H1 (cell line): ENCODE measurements around the gene VPS11. TPM values are rescaled to one million over a fixed set of nuclear protein-coding genes. Genes with fewer than 3 reads are reported as not detected.

Experiments used
- CTCF ChIA-PET: fragments of 300-600 bp; sonication (Branson Sonifier 250); formaldehyde crosslinking; loops from one replicate; lab custom pipeline; 2021; ENCODE audit not compliant: partially characterized antibody; lab: Charles Lee
- POLR2A ChIA-PET: fragments of 300-600 bp; sonication (Branson Sonifier 250); formaldehyde crosslinking; loops from one replicate; lab custom pipeline; 2021; ENCODE audit warnings: inconsistent platforms; ENCODE audit not compliant: partially characterized antibody; lab: Charles Lee
- DNase-seq, 2 experiments: peaks; one replicate each; pipeline versions ENCODE4 v3.0.0 to v3.0.0-alpha.2; 2010 to 2022; ENCODE audit warnings: low spot score in 2 of 2, low read depth in 1 of 2, mixed read lengths in 1 of 2
- FAIRE-seq: peaks from 2 replicates; lab custom pipeline; 2011; peaks lifted over from hg19 to GRCh38; lab: Jason Lieb, UNC
- H2AFZ ChIP-seq: 2 replicates; pipeline ENCODE4 v1.8.1; 2012; ENCODE audit warnings: low read length, inconsistent platforms
- H2AK5ac ChIP-seq: 2 replicates; pipeline ENCODE4 v1.6.1; 2013; ENCODE audit warnings: low read depth, low read length
- H2BK120ac ChIP-seq: replicated peaks from 2 replicates; pipeline ENCODE3; 2013; ENCODE audit warnings: low read depth, low read length, inconsistent platforms
- H2BK12ac ChIP-seq: 2 replicates; pipeline ENCODE4 v1.6.1; 2013; ENCODE audit warnings: low read depth, low read length
- H2BK15ac ChIP-seq: 2 replicates; pipeline ENCODE4 v1.6.1; 2013; ENCODE audit warnings: low read length
- H2BK20ac ChIP-seq: 2 replicates; pipeline ENCODE4 v1.6.1; 2013; ENCODE audit warnings: low read length
- H2BK5ac ChIP-seq: 2 replicates; pipeline ENCODE4 v1.6.1; 2013; ENCODE audit warnings: low read depth, low read length
- H3K14ac ChIP-seq: 2 replicates; pipeline ENCODE4 v1.6.1; 2013; ENCODE audit warnings: inconsistent platforms; ENCODE audit not compliant: insufficient read length
- H3K18ac ChIP-seq: 2 replicates; pipeline ENCODE4 v1.6.1; 2013; ENCODE audit warnings: low read length; ENCODE audit errors: extremely low read depth
- H3K23ac ChIP-seq: 2 replicates; pipeline ENCODE4 v1.6.1; 2013; ENCODE audit warnings: inconsistent platforms; ENCODE audit not compliant: insufficient read length
- H3K23me2 ChIP-seq: 2 replicates; pipeline ENCODE4 v1.6.1; 2013; ENCODE audit warnings: low read depth, low read length
- H3K27ac ChIP-seq: 2 replicates; pipeline ENCODE4 v1.6.1; 2011; ENCODE audit warnings: low read depth, low read length, inconsistent platforms
- H3K27me3 ChIP-seq, 4 experiments: replicated peaks in 1 of 4; 1 replicate in 1 of 4; 2 replicates in 3 of 4; pipeline versions ENCODE4 v1.6.1 to v1.8.1; 2011 to 2013; ENCODE audit warnings: low read length in 3 of 4, mild to moderate bottlenecking in 3 of 4, inconsistent platforms in 2 of 4, mixed read lengths in 2 of 4, moderate library complexity in 1 of 4; ENCODE audit not compliant: control insufficient read depth in 3 of 4, insufficient read depth in 3 of 4; ENCODE audit errors: extremely low read depth in 1 of 4
- H3K36me3 ChIP-seq, 4 experiments: 2 replicates each; pipeline versions ENCODE4 v1.6.1 to v1.8.1; 2011 to 2013; ENCODE audit warnings: mild to moderate bottlenecking in 4 of 4, low read length in 3 of 4, moderate library complexity in 2 of 4, control low read depth in 1 of 4, inconsistent platforms in 1 of 4; ENCODE audit not compliant: insufficient read depth in 4 of 4, control insufficient read depth in 2 of 4
- H3K4ac ChIP-seq: replicated peaks from 2 replicates; pipeline ENCODE3; 2013; ENCODE audit warnings: low read length, low read depth, mixed read lengths, inconsistent platforms; ENCODE audit not compliant: insufficient read length
- H3K4me1 ChIP-seq, 4 experiments: replicated peaks in 1 of 4; 1 replicate in 1 of 4; 2 replicates in 3 of 4; pipeline versions ENCODE4 v1.6.1 to v1.8.1; 2011 to 2013; ENCODE audit warnings: low read length in 3 of 4, inconsistent platforms in 2 of 4, mixed read lengths in 1 of 4; ENCODE audit not compliant: insufficient read depth in 4 of 4, control insufficient read depth in 3 of 4
- H3K4me2 ChIP-seq, 2 experiments: 2 replicates each; pipeline versions ENCODE4 v1.6.1 to v1.8.1; 2011 to 2013; ENCODE audit warnings: low read depth in 2 of 2, low read length in 2 of 2, control low read depth in 1 of 2, inconsistent platforms in 1 of 2, mild to moderate bottlenecking in 1 of 2; ENCODE audit not compliant: insufficient read depth in 1 of 2
- H3K4me3 ChIP-seq, 4 experiments: fragments of 200-600, 300-600 bp in 1 of 4; sonication (generic), shearing (Covaris generic), sonication (Bioruptor Twin) in 1 of 4; 2 replicates each; pipeline versions ENCODE4 v1.5.1 to v1.8.1; 2011 to 2016; ENCODE audit warnings: low read length in 4 of 4, low read depth in 3 of 4, control low read depth in 2 of 4, inconsistent platforms in 2 of 4, mild to moderate bottlenecking in 2 of 4, mixed read lengths in 1 of 4, moderate library complexity in 1 of 4; ENCODE audit not compliant: insufficient read depth in 2 of 4; ENCODE audit errors: extremely low read depth in 1 of 4
- H3K56ac ChIP-seq: replicated peaks from 2 replicates; pipeline ENCODE3; 2013; ENCODE audit warnings: low read depth, mild to moderate bottlenecking, mixed read lengths, low read length, inconsistent platforms; ENCODE audit not compliant: insufficient read length
- H3K79me1 ChIP-seq: 2 replicates; pipeline ENCODE4 v1.6.1; 2013; ENCODE audit warnings: low read depth, low read length, control low read depth
- H3K79me2 ChIP-seq, 2 experiments: 2 replicates each; pipeline versions ENCODE4 v1.6.1 to v1.8.1; 2012 to 2013; ENCODE audit warnings: low read length in 2 of 2, mild to moderate bottlenecking in 2 of 2, inconsistent platforms in 1 of 2; ENCODE audit not compliant: insufficient read depth in 2 of 2, control insufficient read depth in 1 of 2
- H3K9ac ChIP-seq, 4 experiments: replicated peaks in 1 of 4; 1 replicate in 1 of 4; 2 replicates in 3 of 4; pipeline versions ENCODE4 v1.6.1 to v1.8.1; 2011 to 2013; ENCODE audit warnings: low read depth in 3 of 4, low read length in 3 of 4, control low read depth in 2 of 4, mild to moderate bottlenecking in 2 of 4, moderate library complexity in 2 of 4, inconsistent platforms in 1 of 4; ENCODE audit errors: extremely low read depth in 1 of 4
- H3K9me3 ChIP-seq, 2 experiments: 2 replicates each; pipeline versions ENCODE4 v1.6.1 to v1.8.1; 2012 to 2013; ENCODE audit warnings: mild to moderate bottlenecking in 2 of 2, moderate library complexity in 2 of 2, control low read depth in 1 of 2, inconsistent platforms in 1 of 2, low read depth in 1 of 2, low read length in 1 of 2, mixed read lengths in 1 of 2; ENCODE audit not compliant: insufficient read depth in 2 of 2
- H4K20me1 ChIP-seq, 2 experiments: replicated peaks in 1 of 2; 2 replicates each; pipeline versions ENCODE3 to v1.8.1; 2011 to 2013; ENCODE audit warnings: inconsistent platforms in 2 of 2, low read length in 2 of 2, mild to moderate bottlenecking in 1 of 2; ENCODE audit not compliant: insufficient read depth in 2 of 2, control insufficient read depth in 1 of 2
- H4K5ac ChIP-seq: 2 replicates; pipeline ENCODE4 v1.6.1; 2013; ENCODE audit warnings: low read length, low read depth, mixed read lengths, inconsistent platforms; ENCODE audit not compliant: insufficient read length
- H4K8ac ChIP-seq: 2 replicates; pipeline ENCODE4 v1.8.0; 2013; ENCODE audit warnings: mild to moderate bottlenecking, moderate library complexity, low read length, inconsistent platforms; ENCODE audit not compliant: insufficient read depth; ENCODE audit errors: extremely low read depth
- H4K91ac ChIP-seq: replicated peaks from 2 replicates; pipeline ENCODE3; 2013; ENCODE audit warnings: low read length, mixed read lengths, inconsistent platforms; ENCODE audit not compliant: insufficient read length
- ATF3 ChIP-seq: IDR thresholded peaks from 2 replicates; pipeline ENCODE4 v1.6.1; 2011; ENCODE audit warnings: low read depth, mild to moderate bottlenecking, low read length; ENCODE audit not compliant: insufficient read depth
- BACH1 ChIP-seq: IDR thresholded peaks from 2 replicates; pipeline ENCODE4 v1.6.1; 2012; ENCODE audit warnings: low read length, improper control_type of control experiment
- BCL11A ChIP-seq, 2 experiments: IDR thresholded peaks; one replicate each; pipeline ENCODE4 v1.6.1; 2011; ENCODE audit warnings: low read depth in 2 of 2, low read length in 2 of 2, mild to moderate bottlenecking in 2 of 2
- CEBPB ChIP-seq: IDR thresholded peaks from 2 replicates; pipeline ENCODE4 v1.6.1; 2012; ENCODE audit warnings: low read depth, low read length
- EGR1 ChIP-seq: IDR thresholded peaks from 2 replicates; pipeline ENCODE4 v1.6.1; 2011; ENCODE audit warnings: low read depth, low read length, borderline replicate concordance
- FOSL1 ChIP-seq: IDR thresholded peaks from 2 replicates; pipeline ENCODE4 v1.6.1; 2011; ENCODE audit warnings: mild to moderate bottlenecking, low read depth, low read length, moderate library complexity; ENCODE audit not compliant: insufficient read depth
- KDM4A ChIP-seq: IDR thresholded peaks from one replicate; pipeline ENCODE4 v1.7.1; 2012; ENCODE audit warnings: low read depth, mild to moderate bottlenecking, moderate library complexity, low read length, inconsistent platforms; ENCODE audit not compliant: severe bottlenecking
- KDM5A ChIP-seq: fragments of 200-600 bp; IDR thresholded peaks from 2 replicates; pipeline ENCODE4 v1.7.1; 2012; ENCODE audit warnings: mild to moderate bottlenecking, low read length, inconsistent platforms, mixed read lengths
- RFX5 ChIP-seq: IDR thresholded peaks from 2 replicates; pipeline ENCODE4 v1.6.1; 2011; ENCODE audit warnings: low read depth, low read length, improper control_type of control experiment, borderline replicate concordance
- SRF ChIP-seq: IDR thresholded peaks from 2 replicates; pipeline ENCODE4 v1.6.1; 2011; ENCODE audit warnings: mild to moderate bottlenecking, low read depth, low read length, moderate library complexity
- ZNF274 ChIP-seq: IDR thresholded peaks from 2 replicates; pipeline ENCODE4 v1.7.0; 2012; ENCODE audit warnings: low read length, borderline replicate concordance; ENCODE audit errors: extremely low read depth
- WGBS, 2 experiments: shearing (Covaris generic) in 1 of 2; methylation state at CpG; one replicate each; pipeline versions ENCODE4 v1.1.6 to v1.1.7; 2013 to 2015; ENCODE audit warnings: low lambda C conversion rate in 2 of 2, mixed read lengths in 2 of 2, inconsistent platforms in 1 of 2, low coverage in 1 of 2, missing lambda C conversion rate in 1 of 2; ENCODE audit not compliant: insufficient replicate concordance in 2 of 2, insufficient coverage in 1 of 2, insufficient read length in 1 of 2; ENCODE audit errors: extremely low coverage in 1 of 2, missing lambda C conversion rate in 1 of 2; 5-methylcytosine and 5-hydroxymethylcytosine counted together
- polyA plus RNA-seq, 7 experiments: library from polyadenylated mRNA; depleted of rRNA in 3 of 7; stranded (reverse) in 5 of 7; unstranded in 2 of 7; fragments of >200 nt in 5 of 7; fragments of 200-250 nt in 2 of 7; gene quantifications; 1 replicate in 5 of 7; 2 replicates in 1 of 7; 4 replicates in 1 of 7; pipeline versions ENCODE4 v1.2.1 to v1.2.3, GENCODE V29; 2011 to 2013; ENCODE audit warnings: missing spikeins in 2 of 7, mixed read lengths in 2 of 7
- total RNA-seq: library from RNA; stranded (reverse); fragmentation: NEBNext Ultra II Directional; extraction: Animal tissue kit (Norgen Biotek cat#: 25700); gene quantifications from 2 replicates; pipeline ENCODE4 v1.2.1, GENCODE V29; 2021

Gene VPS11
- total and polyA plus RNA-seq, 2 of the 8 experiments (the other 6 are each of a cell fraction or from before 2014, with no cell fraction given) = 13.1 to 15.5 TPM

DNA sequence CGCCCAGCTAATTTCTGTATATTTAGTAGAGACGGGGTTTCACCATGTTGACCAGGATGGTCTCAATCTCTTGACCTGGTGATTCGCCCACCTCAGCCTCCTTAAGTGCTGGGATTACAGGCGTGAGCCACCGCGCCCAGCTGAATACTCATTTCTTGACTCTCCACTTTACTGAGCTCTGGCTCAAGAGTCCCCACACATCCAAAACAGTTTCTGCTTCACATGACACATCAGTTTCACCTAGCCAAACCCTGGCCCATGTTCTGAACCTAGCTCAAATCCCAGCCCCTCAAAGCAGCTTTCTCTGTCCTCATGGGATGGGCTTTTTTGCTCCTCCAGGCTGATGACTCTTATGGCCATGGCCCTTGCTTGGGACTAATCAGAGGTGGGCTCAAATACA is 20.4 kb upstream of the VPS11 start:
- POLR2A ChIA-PET = interaction anchor here (1.0 to 5.7 kb wide), 9 partner anchors 8 to 255 kb away, joined by 3 to 45 read pairs (median 4); partner anchors contain the start of genes CENATAC, HMBS, HYOU1 and VPS11
- DNase-seq (no peak), FAIRE-seq (no peak)
- Histone ChIP-seq H4K20me1 (peaks cover 2 to 18% of the 10 kb centered on the region in 2 experiments), H3K23me2 (no peaks in the 10 kb centered on the region), H3K4me1 (peaks cover 0 to 3% (median 0%) of the 10 kb centered on the region in 4 experiments; a peak in 1 of 7 replicates), H3K14ac (no peak overlapping the region), H2BK5ac (no peak overlapping the region), H2AFZ (no peak overlapping the region), H2BK120ac (no peak overlapping the region), H3K4me2 (no peak overlapping the region), H4K8ac (no peak overlapping the region), H2BK15ac (no peak overlapping the region), H3K56ac (no peak overlapping the region), H2BK12ac (no peak overlapping the region), H2BK20ac (no peak overlapping the region), H3K4me3 (no peak overlapping the region), H3K79me2 (no peaks in the 10 kb centered on the region), H3K79me1 (0 out of 2 replicates have a peak, but pooled peaks cover 5% of the 10 kb centered on the region), H3K9ac (no peak overlapping the region), H4K5ac (no peak overlapping the region), H2AK5ac (no peak overlapping the region), H3K4ac (no peak overlapping the region), H4K91ac (no peak overlapping the region), H3K36me3 (peaks cover 42 to 66% (median 61%) of the 10 kb centered on the region in 4 experiments), H3K18ac (no peak overlapping the region), H3K23ac (no peak overlapping the region), H3K27ac (no peak overlapping the region), H3K27me3 (no peaks in the 10 kb centered on the region), H3K9me3 (no peaks in the 10 kb centered on the region)
- CTCF ChIA-PET = interaction anchor here (0.8 to 1.6 kb wide), 6 partner anchors 9 to 278 kb away, joined by 3 to 5 read pairs (median 3); partner anchors contain the start of genes RPS25 and TRAPPC4
- WGBS, 2 experiments = 91% methylated on average over 5 of the region's 6 CpGs; no CpG with 5 or more reads in 1 of the 2 experiments
- TF ChIP-seq ATF3 (no peak), ZNF274 (no peak), SRF (no peak), CEBPB (no peak), BCL11A (IDR thresholded peaks at IDR 0.05; ENCODE audit: low read depth in 2 of 2, low read length in 2 of 2) (no peak), RFX5 (no peak), EGR1 (no peak), KDM5A (no peak), FOSL1 (no peak), KDM4A (no peak), BACH1 (no peak)
